Sigmoid colon (tissue), 4 donors: ENCODE measurements around the gene RBBP8NL.

Experiments
- CTCF ChIP-seq, 4 experiments: fragments of 450-650 bp in 3 of 4; fragments of 200-600 bp in 1 of 4; IDR thresholded peaks; one replicate each; pipeline ENCODE4 v1.5.1; 2016 to 2019; ENCODE audit warnings: antibody characterized with exemption in 4 of 4, mild to moderate bottlenecking in 3 of 4, moderate library complexity in 2 of 4
- POLR2A ChIP-seq, 2 donors: fragments of 450-650 bp; IDR thresholded peaks; one replicate each; pipeline ENCODE4 v1.6.1; 2016; ENCODE audit warnings: antibody characterized with exemption in 2 of 2, mild to moderate bottlenecking in 2 of 2, moderate library complexity in 2 of 2
- POLR2AphosphoS5 ChIP-seq, 4 donors: sonication (generic); formaldehyde crosslinking; IDR thresholded peaks; one replicate each; pipeline ENCODE4 v1.6.1; 2017; ENCODE audit warnings: antibody characterized with exemption in 4 of 4

- TF ChIP-seq CTCF (IDR thresholded peaks at IDR 0.05), result no peak
- no peak for TF ChIP-seq POLR2AphosphoS5 (IDR thresholded peaks at IDR 0.05)
- no peak for TF ChIP-seq POLR2A (IDR thresholded peaks at IDR 0.05)
Observed at GRCh38 chr20:62425281-62426058, 1.9 kb downstream of the RBBP8NL start.
